ENCODE measurements around the gene FYTTD1. TPM values are rescaled to one million over a fixed set of nuclear protein-coding genes. Genes with fewer than 3 reads are reported as not detected.
"Not testable (repeated sequence)": the region's sequence is repeated elsewhere in the genome, so short reads cannot be mapped to it uniquely, and the experiment has no call there.

FYTTD1 gene
- total RNA-seq, 1 experiment from 2014 or later = 52.2 TPM

GRCh38 chr3:197730200-197730599 is 19.5 kb upstream of the FYTTD1 start:
- H3K36me3 ChIP-seq = no peaks in the 10 kb centered on the region
- H3K9me3 ChIP-seq (replicated peaks) = no peaks in the 10 kb centered on the region
- H3K4me3 ChIP-seq = no peak overlapping the region
- no peak overlapping the region for H3K27ac ChIP-seq
- H3K27me3 ChIP-seq (replicated peaks) = no peaks in the 10 kb centered on the region
- peaks cover 7% of the 10 kb centered on the region; the same call in 1 of the 2 replicates for H3K4me1 ChIP-seq (replicated peaks)
- DNase-seq (ENCODE audit: low read depth in 1 of 2, low spot score in 2 of 2) = peak in 1 of 2 experiments; percentile 29

GRCh38 chr3:197730770-197731169 is 18.9 kb upstream of the FYTTD1 start:
- DNase-seq (ENCODE audit: low read depth in 1 of 2, low spot score in 2 of 2); H3K4me3 ChIP-seq; H3K36me3 ChIP-seq; H3K27ac ChIP-seq; H3K27me3 ChIP-seq (replicated peaks); H3K9me3 ChIP-seq (replicated peaks): not testable (repeated sequence)
- H3K4me1 ChIP-seq (replicated peaks) = peaks cover 10% of the 10 kb centered on the region; the same call in 1 of the 2 replicates

GRCh38 chr3:197731483-197731882 is 18.2 kb upstream of the FYTTD1 start:
- not testable (repeated sequence) for H3K4me3 ChIP-seq; H3K27ac ChIP-seq; H3K9me3 ChIP-seq (replicated peaks); H3K27me3 ChIP-seq (replicated peaks); H3K36me3 ChIP-seq; DNase-seq (ENCODE audit: low read depth in 1 of 2, low spot score in 2 of 2)
- H3K4me1 ChIP-seq (replicated peaks) = peaks cover 13% of the 10 kb centered on the region; the same call in 1 of the 2 replicates

GRCh38 chr3:197733042-197733441 is 16.6 kb upstream of the FYTTD1 start:
- Histone ChIP-seq H3K27ac (no peak overlapping the region), H3K4me3 (no peak overlapping the region), H3K9me3 (replicated peaks) (no peaks in the 10 kb centered on the region), H3K4me1 (replicated peaks) (peaks cover 17% of the 10 kb centered on the region; the same call in 1 of the 2 replicates), H3K27me3 (replicated peaks) (no peaks in the 10 kb centered on the region), H3K36me3 (no peaks in the 10 kb centered on the region)
- no peak for DNase-seq (ENCODE audit: low read depth in 1 of 2, low spot score in 2 of 2)

- Histone ChIP-seq H3K27ac (no peak overlapping the region), H3K36me3 (no peaks in the 10 kb centered on the region), H3K9me3 (replicated peaks) (no peaks in the 10 kb centered on the region), H3K4me1 (replicated peaks) (peaks cover 17% of the 10 kb centered on the region; the same call in 1 of the 2 replicates), H3K4me3 (no peak overlapping the region), H3K27me3 (replicated peaks) (no peaks in the 10 kb centered on the region)
- no peak for DNase-seq (ENCODE audit: low read depth in 1 of 2, low spot score in 2 of 2)
Observed at GRCh38 chr3:197734667-197735318, 14.9 kb upstream of the FYTTD1 start.

GRCh38 chr3:197736010-197736490 is 13.6 kb upstream of the FYTTD1 start:
- Histone ChIP-seq H3K27me3 (replicated peaks) (no peaks in the 10 kb centered on the region), H3K36me3 (no peaks in the 10 kb centered on the region), H3K9me3 (replicated peaks) (no peaks in the 10 kb centered on the region), H3K4me1 (replicated peaks) (peaks cover 10% of the 10 kb centered on the region; the same call in 1 of the 2 replicates), H3K27ac (no peak overlapping the region), H3K4me3 (peak overlapping the region; percentile 80)
- peak in 1 of 2 experiments; percentile 12 for DNase-seq (ENCODE audit: low read depth in 1 of 2, low spot score in 2 of 2)

- H3K27ac ChIP-seq = no peak within 1 kb of the TSS
- DNase-seq (ENCODE audit: low read depth in 1 of 2, low spot score in 2 of 2) = peak; percentile 90 to 93
- H3K36me3 ChIP-seq = no peaks in the 10 kb centered on the region
- peaks cover 10% of the 10 kb centered on the region; the same call in 1 of the 2 replicates for H3K4me1 ChIP-seq (replicated peaks)
- peak within 1 kb of the TSS; percentile 80 for H3K4me3 ChIP-seq
- H3K27me3 ChIP-seq (replicated peaks) = no peaks in the 10 kb centered on the region
- H3K9me3 ChIP-seq (replicated peaks) = no peaks in the 10 kb centered on the region
Observed at GRCh38 chr3:197736491-197737318, 13.0 kb upstream of the FYTTD1 start, which contains the start of gene RUBCN. Gene RUBCN, minus strand, starts transcription at chr3:197736904. Its CDS starts 185 bp downstream, at chr3:197736719.

GRCh38 chr3:197737319-197737649 is 12.4 kb upstream of the FYTTD1 start:
- H3K27me3 ChIP-seq (replicated peaks) = no peaks in the 10 kb centered on the region
- peak overlapping the region; percentile 80 for H3K4me3 ChIP-seq
- no peak for DNase-seq (ENCODE audit: low read depth in 1 of 2, low spot score in 2 of 2)
- H3K36me3 ChIP-seq = no peaks in the 10 kb centered on the region
- no peak overlapping the region for H3K27ac ChIP-seq
- H3K4me1 ChIP-seq (replicated peaks) = peaks cover 10% of the 10 kb centered on the region; the same call in 1 of the 2 replicates
- no peaks in the 10 kb centered on the region for H3K9me3 ChIP-seq (replicated peaks)

GRCh38 chr3:197737749-197738462 is 11.8 kb upstream of the FYTTD1 start:
- H3K36me3 ChIP-seq = no peaks in the 10 kb centered on the region
- H3K9me3 ChIP-seq (replicated peaks) = no peaks in the 10 kb centered on the region
- no peak for DNase-seq (ENCODE audit: low read depth in 1 of 2, low spot score in 2 of 2)
- H3K4me3 ChIP-seq = no peak overlapping the region; the same call in 1 of the 2 replicates
- H3K27me3 ChIP-seq (replicated peaks) = no peaks in the 10 kb centered on the region
- H3K27ac ChIP-seq = no peak overlapping the region
- H3K4me1 ChIP-seq (replicated peaks) = peaks cover 10% of the 10 kb centered on the region; the same call in 1 of the 2 replicates

GRCh38 chr3:197742787-197743186 is 6.9 kb upstream of the FYTTD1 start:
- H3K27ac ChIP-seq = no peak overlapping the region
- no peaks in the 10 kb centered on the region for H3K9me3 ChIP-seq (replicated peaks)
- H3K27me3 ChIP-seq (replicated peaks) = no peaks in the 10 kb centered on the region
- no peaks in the 10 kb centered on the region for H3K4me1 ChIP-seq (replicated peaks)
- DNase-seq (ENCODE audit: low read depth in 1 of 2, low spot score in 2 of 2) = no peak
- no peak overlapping the region for H3K4me3 ChIP-seq
- no peaks in the 10 kb centered on the region for H3K36me3 ChIP-seq

- H3K9me3 ChIP-seq (replicated peaks) = no peaks in the 10 kb centered on the region
- no peak for DNase-seq (ENCODE audit: low read depth in 1 of 2, low spot score in 2 of 2)
- no peaks in the 10 kb centered on the region for H3K27me3 ChIP-seq (replicated peaks)
- H3K4me1 ChIP-seq (replicated peaks) = peaks cover 10% of the 10 kb centered on the region
- no peak overlapping the region for H3K4me3 ChIP-seq
- H3K36me3 ChIP-seq = peaks cover 6% of the 10 kb centered on the region; the same call in 1 of the 2 replicates
- H3K27ac ChIP-seq = no peak overlapping the region
Observed at GRCh38 chr3:197746209-197746608, 3.5 kb upstream of the FYTTD1 start.

- peaks cover 6% of the 10 kb centered on the region; the same call in 1 of the 2 replicates for H3K36me3 ChIP-seq
- DNase-seq (ENCODE audit: low read depth in 1 of 2, low spot score in 2 of 2) = no peak
- no peaks in the 10 kb centered on the region for H3K9me3 ChIP-seq (replicated peaks)
- no peaks in the 10 kb centered on the region for H3K27me3 ChIP-seq (replicated peaks)
- no peak overlapping the region for H3K4me3 ChIP-seq
- peaks cover 16% of the 10 kb centered on the region for H3K4me1 ChIP-seq (replicated peaks)
- H3K27ac ChIP-seq = no peak overlapping the region
Observed at GRCh38 chr3:197746801-197747237, 2.9 kb upstream of the FYTTD1 start.

GRCh38 chr3:197748597-197749314 is 927 bp upstream of the FYTTD1 start:
- no peaks in the 10 kb centered on the region for H3K27me3 ChIP-seq (replicated peaks)
- peaks cover 8% of the 10 kb centered on the region; the same call in 1 of the 2 replicates for H3K36me3 ChIP-seq
- H3K4me3 ChIP-seq = peak overlapping the region; percentile 84
- H3K4me1 ChIP-seq (replicated peaks) = peaks cover 22% of the 10 kb centered on the region
- H3K9me3 ChIP-seq (replicated peaks) = no peaks in the 10 kb centered on the region
- peak overlapping the region; percentile 20; the same call in 1 of the 2 replicates for H3K27ac ChIP-seq
- peak in 1 of 2 experiments; percentile 18 for DNase-seq (ENCODE audit: low read depth in 1 of 2, low spot score in 2 of 2)
